Endodermal cell (in vitro differentiated cells): ENCODE data around the gene BTBD9. TPM values are rescaled to one million over a fixed set of nuclear protein-coding genes. Genes with fewer than 3 reads are reported as not detected.

ENCODE experiments used
- DNase-seq: peaks from one replicate; pipeline ENCODE4 v3.0.0-alpha.2; 2017
- H3K27ac ChIP-seq: 2 replicates; pipeline ENCODE4 v1.5.1; 2013; ENCODE audit warnings: mild to moderate bottlenecking, low read depth, low read length, moderate library complexity
- H3K27me3 ChIP-seq: 2 replicates; pipeline ENCODE4 v1.6.1; 2013; ENCODE audit warnings: mild to moderate bottlenecking, low read length, moderate library complexity; ENCODE audit not compliant: insufficient read depth, control insufficient read depth, poor library complexity, severe bottlenecking
- H3K36me3 ChIP-seq: 2 replicates; pipeline ENCODE4 v1.7.0; 2013; ENCODE audit warnings: mild to moderate bottlenecking, low read length, moderate library complexity; ENCODE audit not compliant: control insufficient read depth, insufficient read depth
- H3K4me1 ChIP-seq: one replicate; pipeline ENCODE4 v1.7.0; 2013; ENCODE audit warnings: low read length; ENCODE audit not compliant: control insufficient read depth, insufficient read depth
- H3K4me3 ChIP-seq: 2 replicates; pipeline ENCODE4 v1.5.1; 2013; ENCODE audit warnings: mild to moderate bottlenecking, low read length, moderate library complexity
- H3K9ac ChIP-seq: 2 replicates; pipeline ENCODE4 v1.6.1; 2013; ENCODE audit warnings: mild to moderate bottlenecking, low read length, moderate library complexity; ENCODE audit not compliant: poor library complexity, severe bottlenecking; ENCODE audit errors: extremely low read depth
- H3K9me3 ChIP-seq: 2 replicates; pipeline ENCODE4 v1.6.1; 2013; ENCODE audit warnings: mild to moderate bottlenecking, low read length, moderate library complexity; ENCODE audit not compliant: control insufficient read depth
- H3K27ac Mint-ChIP-seq: 2 replicates; pipeline ENCODE4 v1.8.0; 2020; ENCODE audit warnings: mixed read lengths
- H3K27me3 Mint-ChIP-seq: 2 replicates; pipeline ENCODE4 v1.8.0; 2021; ENCODE audit warnings: mild to moderate bottlenecking, mixed read lengths; ENCODE audit not compliant: insufficient read depth
- H3K36me3 Mint-ChIP-seq: 2 replicates; pipeline ENCODE4 v1.8.0; 2020; ENCODE audit warnings: low read depth, mixed read lengths
- H3K4me1 Mint-ChIP-seq: 2 replicates; pipeline ENCODE4 v1.8.0; 2020; ENCODE audit warnings: mixed read lengths
- H3K4me3 Mint-ChIP-seq: 2 replicates; pipeline ENCODE4 v1.8.0; 2020; ENCODE audit warnings: mild to moderate bottlenecking, moderate library complexity, mixed read lengths
- H3K9me3 Mint-ChIP-seq: 2 replicates; pipeline ENCODE4 v1.8.0; 2020; ENCODE audit warnings: mild to moderate bottlenecking, mixed read lengths
- CTCF ChIP-seq: fragments of 200-600 bp; sonication (generic); conservative IDR thresholded peaks from 2 replicates; pipeline ENCODE4 v1.5.0; 2021; ENCODE audit warnings: antibody characterized with exemption, mild to moderate bottlenecking
- total RNA-seq, 2 donors: library from RNA; stranded (reverse); fragmentation: NEBNext Ultra II Directional in 1 of 2; extraction: Animal tissue kit (Norgen Biotek cat#: 25700) in 1 of 2; gene quantifications; 2 replicates in 1 of 2; 3 replicates in 1 of 2; pipeline ENCODE4 v1.2.1, GENCODE V29; 2021

The BTBD9 gene
- total RNA-seq, 2 donors from 2014 or later: 7.6 to 12.3 TPM

- Histone ChIP-seq H3K27me3 (no peaks in the 10 kb centered on the region), H3K27ac (no peak overlapping the region), H3K9ac (no peak overlapping the region), H3K9me3 (no peaks in the 10 kb centered on the region), H3K4me1 (peaks cover 3% of the 10 kb centered on the region), H3K36me3 (no peaks in the 10 kb centered on the region), H3K4me3 (no peak overlapping the region)
- Mint-ChIP-seq H3K9me3 (no peaks in the 10 kb centered on the region), H3K36me3 (no peaks in the 10 kb centered on the region), H3K4me3 (no peak overlapping the region), H3K4me1 (peaks cover 9% of the 10 kb centered on the region), H3K27ac (no peak overlapping the region), H3K27me3 (no peaks in the 10 kb centered on the region)
- DNase-seq: no peak
- TF ChIP-seq CTCF: no peak
These were observed 121.0 kb downstream of the BTBD9 start for GRCh38 chr6:38518511-38519304.

- Mint-ChIP-seq H3K27ac (no peak overlapping the region), H3K36me3 (no peaks in the 10 kb centered on the region), H3K27me3 (no peaks in the 10 kb centered on the region), H3K4me3 (no peak overlapping the region), H3K9me3 (no peaks in the 10 kb centered on the region), H3K4me1 (peaks cover 9% of the 10 kb centered on the region)
- H3K27me3 ChIP-seq: no peaks in the 10 kb centered on the region
- H3K9me3 ChIP-seq: no peaks in the 10 kb centered on the region
- H3K4me3 ChIP-seq: no peak overlapping the region
- H3K27ac ChIP-seq: no peak overlapping the region
- no peak for TF ChIP-seq CTCF
- no peak for DNase-seq
- H3K4me1 ChIP-seq: peaks cover 3% of the 10 kb centered on the region
- H3K9ac ChIP-seq: no peak overlapping the region
- no peaks in the 10 kb centered on the region for H3K36me3 ChIP-seq
These were observed 122.7 kb downstream of the BTBD9 start for GRCh38 chr6:38517005-38517404.

- no peaks in the 10 kb centered on the region for H3K27me3 Mint-ChIP-seq
- no peak overlapping the region for H3K4me3 Mint-ChIP-seq
- DNase-seq: no peak
These were observed 125.3 kb downstream of the BTBD9 start for GRCh38 chr6:38514399-38514798.

More at GRCh38 chr6:38514399-38514798, 125.3 kb downstream of the BTBD9 start:
- Histone ChIP-seq H3K9ac (no peak overlapping the region), H3K4me1 (peaks cover 3% of the 10 kb centered on the region), H3K27me3 (no peaks in the 10 kb centered on the region), H3K9me3 (no peaks in the 10 kb centered on the region), H3K36me3 (no peaks in the 10 kb centered on the region), H3K4me3 (no peak overlapping the region), H3K27ac (no peak overlapping the region)
- no peak overlapping the region for H3K27ac Mint-ChIP-seq
- H3K36me3 Mint-ChIP-seq: no peaks in the 10 kb centered on the region
- peaks cover 14% of the 10 kb centered on the region for H3K4me1 Mint-ChIP-seq
- no peaks in the 10 kb centered on the region for H3K9me3 Mint-ChIP-seq
- TF ChIP-seq CTCF: no peak
